IMR-90 (cell line): ENCODE measurements around the gene ZNF469. TPM values are rescaled to one million over a fixed set of nuclear protein-coding genes. Genes with fewer than 3 reads are reported as not detected.

Source experiments
- ATAC-seq: fragments of 200-7000 bp; cut with Tn5 transposase; 2 replicates; pipeline ENCODE4 v1.9.1; 2020; ENCODE audit warnings: low read depth, mild to moderate bottlenecking, moderate library complexity
- BruUV-seq: library from RNA; stranded (reverse); fragments of 400-500 nt; replicated peaks from 2 replicates; lab custom pipeline; 2021; lab: Mats Ljungman, UMichigan
- CTCF ChIA-PET: fragments of 300-600 bp; formaldehyde crosslinking; extraction: SDS; loops from one replicate; lab custom pipeline; 2021; ENCODE audit warnings: antibody characterized with exemption; lab: Yijun Ruan, JAX
- POLR2A ChIA-PET: fragments of 300-600 bp; sonication (Branson Sonifier 250); formaldehyde crosslinking; loops from one replicate; lab custom pipeline; 2022; ENCODE audit warnings: antibody characterized with exemption; ENCODE audit not compliant: unreplicated experiment; lab: Charles Lee
- DNase-seq: peaks from one replicate; pipeline ENCODE4 v3.0.0; 2013
- H2AFZ ChIP-seq: replicated peaks from 2 replicates; pipeline ENCODE3; 2013; ENCODE audit warnings: low read length, mild to moderate bottlenecking; ENCODE audit not compliant: poor library complexity
- H2AK5ac ChIP-seq: 2 replicates; pipeline ENCODE4 v1.6.1; 2013; ENCODE audit warnings: low read depth, low read length, inconsistent platforms
- H2AK9ac ChIP-seq: replicated peaks from 2 replicates; pipeline ENCODE3; 2013; ENCODE audit warnings: mild to moderate bottlenecking, low read depth, low read length, moderate library complexity; ENCODE audit not compliant: poor library complexity
- H2BK120ac ChIP-seq: 2 replicates; pipeline ENCODE4 v1.6.1; 2013; ENCODE audit warnings: low read depth, low read length, inconsistent platforms
- H2BK15ac ChIP-seq: 3 replicates; pipeline ENCODE4 v1.6.1; 2013; ENCODE audit warnings: low read depth, low read length, inconsistent platforms
- H2BK20ac ChIP-seq: 2 replicates; pipeline ENCODE4 v1.6.1; 2013; ENCODE audit warnings: low read depth, mild to moderate bottlenecking, inconsistent platforms, low read length, moderate library complexity
- H2BK5ac ChIP-seq: 2 replicates; pipeline ENCODE4 v1.6.1; 2013; ENCODE audit warnings: mild to moderate bottlenecking, low read depth, low read length, inconsistent platforms; ENCODE audit not compliant: poor library complexity, severe bottlenecking
- H3K14ac ChIP-seq: replicated peaks from 2 replicates; pipeline ENCODE4 v1.6.1; 2013; ENCODE audit warnings: low read depth, low read length, inconsistent platforms
- H3K18ac ChIP-seq: 2 replicates; pipeline ENCODE4 v1.6.1; 2013; ENCODE audit warnings: low read depth, low read length, control low read depth
- H3K23ac ChIP-seq: 2 replicates; pipeline ENCODE4 v1.6.1; 2013; ENCODE audit warnings: low read depth, low read length, inconsistent platforms
- H3K27ac ChIP-seq: 2 replicates; pipeline ENCODE4 v1.5.1; 2013; ENCODE audit warnings: mild to moderate bottlenecking, control low read depth, low read length; ENCODE audit not compliant: insufficient read depth
- H3K27me3 ChIP-seq: 2 replicates; pipeline ENCODE4 v1.6.1; 2013; ENCODE audit warnings: low read length; ENCODE audit not compliant: control insufficient read depth, insufficient read depth
- H3K36me3 ChIP-seq: 2 replicates; pipeline ENCODE4 v1.6.1; 2013; ENCODE audit warnings: low read length, mixed read lengths; ENCODE audit not compliant: control insufficient read depth, insufficient read depth
- H3K4ac ChIP-seq: 2 replicates; pipeline ENCODE4 v1.6.1; 2013; ENCODE audit warnings: low read depth, low read length, inconsistent platforms
- H3K4me1 ChIP-seq: 2 replicates; pipeline ENCODE4 v1.6.1; 2013; ENCODE audit warnings: low read length, mixed read lengths; ENCODE audit not compliant: control insufficient read depth, insufficient read depth
- H3K4me2 ChIP-seq: 2 replicates; pipeline ENCODE4 v1.6.1; 2013; ENCODE audit warnings: low read depth, mild to moderate bottlenecking, control low read depth, low read length, moderate library complexity
- H3K4me3 ChIP-seq: 2 replicates; pipeline ENCODE4 v1.5.1; 2013; ENCODE audit warnings: low read depth, mild to moderate bottlenecking, control low read depth, low read length, moderate library complexity; ENCODE audit not compliant: insufficient read depth
- H3K56ac ChIP-seq: 2 replicates; pipeline ENCODE4 v1.6.1; 2013; ENCODE audit warnings: low read length, inconsistent platforms; ENCODE audit not compliant: insufficient read depth; ENCODE audit errors: extremely low read depth
- H3K79me1 ChIP-seq, 2 experiments: 2 replicates each; pipeline ENCODE4 v1.6.1; 2013; ENCODE audit warnings: low read length in 2 of 2, inconsistent platforms in 1 of 2, low read depth in 1 of 2
- H3K9ac ChIP-seq: 2 replicates; pipeline ENCODE4 v1.6.1; 2013; ENCODE audit warnings: low read depth, low read length, control low read depth
- H3K9me1 ChIP-seq: 2 replicates; pipeline ENCODE4 v1.6.1; 2013; ENCODE audit warnings: low read length, inconsistent platforms; ENCODE audit not compliant: insufficient read depth
- H3K9me3 ChIP-seq: 2 replicates; pipeline ENCODE4 v1.6.1; 2013; ENCODE audit warnings: low read length; ENCODE audit not compliant: control insufficient read depth, insufficient read depth
- H4K20me1 ChIP-seq: 2 replicates; pipeline ENCODE4 v1.6.1; 2013; ENCODE audit warnings: low read length, inconsistent platforms; ENCODE audit not compliant: insufficient read depth
- H4K5ac ChIP-seq: 2 replicates; pipeline ENCODE4 v1.6.1; 2013; ENCODE audit warnings: mild to moderate bottlenecking, low read depth, low read length, control low read depth
- H4K8ac ChIP-seq, 2 experiments: 2 replicates each; pipeline ENCODE4 v1.6.1; 2013; ENCODE audit warnings: low read depth in 2 of 2, low read length in 2 of 2, control low read depth in 1 of 2, inconsistent platforms in 1 of 2
- H4K91ac ChIP-seq: 2 replicates; pipeline ENCODE4 v1.6.1; 2013; ENCODE audit warnings: low read depth, low read length, inconsistent platforms; ENCODE audit not compliant: insufficient read depth
- CHD1 ChIP-seq: IDR thresholded peaks from 2 replicates; pipeline ENCODE4 v1.6.1; 2012; ENCODE audit warnings: low read depth, low read length, improper control_type of control experiment
- RAD21 ChIP-seq: IDR thresholded peaks from 2 replicates; pipeline ENCODE4 v1.6.1; 2012; ENCODE audit warnings: low read length, improper control_type of control experiment
- WGBS, 2 experiments: methylation state at CpG; one replicate each; pipeline versions ENCODE4 v1.1.5 to v1.1.7; 2013; ENCODE audit warnings: missing lambda C conversion rate in 2 of 2; ENCODE audit not compliant: insufficient read length in 1 of 2; ENCODE audit errors: extremely low coverage in 2 of 2; 5-methylcytosine and 5-hydroxymethylcytosine counted together
- dilution Hi-C: fragments of 300-500 bp; cut with HindIII; formaldehyde crosslinking; loops from one replicate; pipeline ENCODE4 v1.14.3; 2018; ENCODE audit warnings: low sequenced_read_pairs; ENCODE audit not compliant: unreplicated experiment
- in situ Hi-C: fragments of 300-500 bp; cut with MboI; formaldehyde crosslinking; loops from 3 replicates; pipeline ENCODE4 v1.14.3; 2019; ENCODE audit warnings: low sequenced_read_pairs, inconsistent platforms, mixed read lengths
- intact Hi-C: fragments of 100-400 bp; cut with micrococcal nuclease; formaldehyde crosslinking; loops from 2 replicates; pipeline ENCODE4 v1.10.0; 2022
- polyA plus RNA-seq, 3 experiments: library from polyadenylated mRNA; depleted of rRNA; stranded (reverse); fragments of >200 nt; gene quantifications; 2 replicates each; pipeline ENCODE4 v1.2.3, GENCODE V29; 2012; ENCODE audit warnings: low replicate concordance in 1 of 3
- total RNA-seq: library from RNA; depleted of rRNA; stranded (reverse); fragments of >200 nt; gene quantifications from 2 replicates; pipeline ENCODE4 v1.2.3, GENCODE V29; 2012

The ZNF469 gene
- total and polyA plus RNA-seq, 2 of the 4 experiments (the other 2 are of a cell fraction), result 1.1 to 13.3 TPM

GRCh38 chr16:88381820-88382451 lies 823 bp upstream of the ZNF469 start:
- peaks cover 3 to 59% of the 10 kb centered on the region in 2 experiments; a peak in 3 of 4 replicates for H3K79me1 ChIP-seq
- no peak for ATAC-seq
- H4K8ac ChIP-seq, result peak overlapping the region; percentile 77 to 78
- peak overlapping the region; percentile 98 for H3K27ac ChIP-seq
- peaks cover 45% of the 10 kb centered on the region for H3K9me1 ChIP-seq
- no peaks in the 10 kb centered on the region for H3K9me3 ChIP-seq
- 77% methylated on average over 8 of the region's 21 CpGs; no CpG with 5 or more reads in 1 of the 2 experiments for WGBS, 2 experiments
- TF ChIP-seq CHD1 (no peak), RAD21 (no peak)
- H3K9ac ChIP-seq, result no peak overlapping the region
- H2AK9ac ChIP-seq, result peak overlapping the region; percentile 100
- H2BK120ac ChIP-seq, result peak overlapping the region; percentile 95
- H2BK5ac ChIP-seq, result peak overlapping the region; percentile 95
- H4K91ac ChIP-seq, result peak overlapping the region; percentile 95
- ChIA-PET POLR2A (no interaction called here), CTCF (no interaction called here)
- peak overlapping the region; percentile 73 for H2AFZ ChIP-seq
- peak overlapping the region; percentile 70 for H3K18ac ChIP-seq
- H3K23ac ChIP-seq, result peak overlapping the region; percentile 85; the same call in 1 of the 2 replicates
- peaks cover 35% of the 10 kb centered on the region for H3K4me1 ChIP-seq
- peak overlapping the region; percentile 77 for H4K5ac ChIP-seq
- no TSS peak for BruUV-seq
- no peak overlapping the region for H3K4me3 ChIP-seq
- dilution Hi-C loops, result no loop called here
- H3K36me3 ChIP-seq, result peaks cover 20% of the 10 kb centered on the region
- H3K4me2 ChIP-seq, result no peak overlapping the region; the same call in 1 of the 2 replicates
- in situ Hi-C loops, result loop anchor here (5.0 kb wide), 1 partner anchor 185 kb away; no protein-coding TSS in a partner anchor
- no peaks in the 10 kb centered on the region for H3K27me3 ChIP-seq
- H3K14ac ChIP-seq, result peak overlapping the region; percentile 87
- no peak overlapping the region for H3K56ac ChIP-seq
- H2AK5ac ChIP-seq, result peak overlapping the region; percentile 100
- intact Hi-C loops, result loop anchor here (2.0 to 10.0 kb wide), 6 partner anchors 49 to 427 kb away; partner anchors contain the start of gene BANP
- DNase-seq, result no peak
- peak overlapping the region; percentile 95; the same call in 2 of the 3 replicates for H2BK15ac ChIP-seq
- H4K20me1 ChIP-seq, result peaks cover 30% of the 10 kb centered on the region
- peak overlapping the region; percentile 95 for H3K4ac ChIP-seq
- peak overlapping the region; percentile 90 for H2BK20ac ChIP-seq
